Tibial nerve (tissue), 4 donors: ENCODE measurements around the gene DLG5. TPM values are rescaled to one million over a fixed set of nuclear protein-coding genes. Genes with fewer than 3 reads are reported as not detected.

Experiments used
- DNase-seq, 2 donors: peaks; one replicate each; pipeline ENCODE4 v3.0.0-alpha.2; 2019; ENCODE audit warnings: low spot score in 2 of 2
- H3K27ac ChIP-seq, 4 donors: fragments of 200-600 bp; sonication (generic) in 3 of 4; one replicate each; pipeline ENCODE4 v1.5.1; 2017 to 2019; ENCODE audit warnings: mild to moderate bottlenecking in 1 of 4
- H3K27me3 ChIP-seq, 2 donors: fragments of 200-600 bp; sonication (generic) in 1 of 2; one replicate each; pipeline versions ENCODE4 v1.5.1 to v1.6.0; 2017 to 2019
- H3K36me3 ChIP-seq, 3 donors: fragments of 200-600 bp; sonication (generic); one replicate each; pipeline ENCODE4 v1.5.1; 2018 to 2019
- H3K4me1 ChIP-seq, 4 donors: fragments of 200-600 bp; sonication (generic) in 3 of 4; one replicate each; pipeline ENCODE4 v1.5.1; 2017 to 2019
- H3K4me3 ChIP-seq, 4 donors: fragments of 200-600 bp; sonication (generic) in 3 of 4; one replicate each; pipeline ENCODE4 v1.5.1; 2017 to 2019; ENCODE audit warnings: mild to moderate bottlenecking in 1 of 4, moderate library complexity in 1 of 4
- H3K9me3 ChIP-seq, 4 donors: fragments of 200-600 bp; sonication (generic) in 3 of 4; one replicate each; pipeline ENCODE4 v1.5.1; 2017 to 2019
- EP300 ChIP-seq, 2 donors: sonication (generic); formaldehyde crosslinking; IDR thresholded peaks; one replicate each; pipeline ENCODE4 v1.6.1; 2017; ENCODE audit warnings: antibody characterized with exemption in 2 of 2, mild to moderate bottlenecking in 1 of 2
- POLR2A ChIP-seq, 2 donors: fragments of 450-650 bp; IDR thresholded peaks; one replicate each; pipeline ENCODE4 v1.6.1; 2017; ENCODE audit warnings: antibody characterized with exemption in 2 of 2, mild to moderate bottlenecking in 2 of 2, moderate library complexity in 2 of 2
- WGBS, 2 donors: methylation state at CpG; one replicate each; pipeline ENCODE4 v1.1.5; 2018; 5-methylcytosine and 5-hydroxymethylcytosine counted together
- total RNA-seq, 4 donors: library from RNA; depleted of rRNA; stranded (reverse); fragments of >200 nt; gene quantifications; one replicate each; pipeline ENCODE4 v1.1.0, GENCODE V29; 2016
- TF ChIP-seq, protein P1 (sequence below), 5 experiments: fragments of 200-600 bp in 3 of 5; fragments of 450-650 bp in 2 of 5; sonication (generic) in 3 of 5; IDR thresholded peaks; one replicate each; pipeline ENCODE4 v1.5.1; 2016 to 2019; ENCODE audit warnings: antibody characterized with exemption in 5 of 5, mild to moderate bottlenecking in 3 of 5, moderate library complexity in 2 of 5

Gene DLG5
- total RNA-seq, 4 donors from 2014 or later: 33.0 to 47.7 (median 40.8) TPM

DNA sequence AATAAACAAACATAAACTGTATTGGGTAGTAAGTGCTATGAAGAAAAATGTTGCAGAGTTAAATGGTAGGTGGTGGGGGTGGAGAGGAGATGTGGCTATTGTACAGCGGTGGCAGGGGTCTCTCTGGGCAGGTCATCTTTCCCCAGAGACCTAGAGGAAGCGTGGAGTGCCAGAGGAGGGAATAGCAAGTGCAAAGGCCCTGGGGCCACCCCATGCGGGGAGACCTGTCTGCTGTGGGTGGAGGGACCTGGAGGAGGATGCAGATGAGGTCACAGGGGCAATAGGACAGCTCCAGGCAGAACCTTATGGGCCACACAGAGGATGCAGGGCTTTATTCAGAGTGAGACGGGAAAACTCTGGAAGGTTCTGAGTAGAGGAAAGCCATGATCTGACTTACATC lies 47.5 kb downstream of the DLG5 start:
- TF ChIP-seq EP300 (IDR thresholded peaks at IDR 0.05): no peak
- TF ChIP-seq POLR2A (IDR thresholded peaks at IDR 0.05): no peak
- TF ChIP-seq, protein P1, sequence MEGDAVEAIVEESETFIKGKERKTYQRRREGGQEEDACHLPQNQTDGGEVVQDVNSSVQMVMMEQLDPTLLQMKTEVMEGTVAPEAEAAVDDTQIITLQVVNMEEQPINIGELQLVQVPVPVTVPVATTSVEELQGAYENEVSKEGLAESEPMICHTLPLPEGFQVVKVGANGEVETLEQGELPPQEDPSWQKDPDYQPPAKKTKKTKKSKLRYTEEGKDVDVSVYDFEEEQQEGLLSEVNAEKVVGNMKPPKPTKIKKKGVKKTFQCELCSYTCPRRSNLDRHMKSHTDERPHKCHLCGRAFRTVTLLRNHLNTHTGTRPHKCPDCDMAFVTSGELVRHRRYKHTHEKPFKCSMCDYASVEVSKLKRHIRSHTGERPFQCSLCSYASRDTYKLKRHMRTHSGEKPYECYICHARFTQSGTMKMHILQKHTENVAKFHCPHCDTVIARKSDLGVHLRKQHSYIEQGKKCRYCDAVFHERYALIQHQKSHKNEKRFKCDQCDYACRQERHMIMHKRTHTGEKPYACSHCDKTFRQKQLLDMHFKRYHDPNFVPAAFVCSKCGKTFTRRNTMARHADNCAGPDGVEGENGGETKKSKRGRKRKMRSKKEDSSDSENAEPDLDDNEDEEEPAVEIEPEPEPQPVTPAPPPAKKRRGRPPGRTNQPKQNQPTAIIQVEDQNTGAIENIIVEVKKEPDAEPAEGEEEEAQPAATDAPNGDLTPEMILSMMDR (IDR thresholded peaks at IDR 0.05): no peak
- Histone ChIP-seq H3K9me3 (no peaks in the 10 kb centered on the region), H3K4me1 (peaks cover 0 to 32% (median 0%) of the 10 kb centered on the region in 4 donors), H3K27me3 (no peaks in the 10 kb centered on the region), H3K4me3 (no peak overlapping the region), H3K36me3 (no peaks in the 10 kb centered on the region), H3K27ac (no peak overlapping the region)
- WGBS, 2 donors: 90 to 93% methylated on average over 4 of the region's 4 CpGs
- no peak for DNase-seq

DNA sequence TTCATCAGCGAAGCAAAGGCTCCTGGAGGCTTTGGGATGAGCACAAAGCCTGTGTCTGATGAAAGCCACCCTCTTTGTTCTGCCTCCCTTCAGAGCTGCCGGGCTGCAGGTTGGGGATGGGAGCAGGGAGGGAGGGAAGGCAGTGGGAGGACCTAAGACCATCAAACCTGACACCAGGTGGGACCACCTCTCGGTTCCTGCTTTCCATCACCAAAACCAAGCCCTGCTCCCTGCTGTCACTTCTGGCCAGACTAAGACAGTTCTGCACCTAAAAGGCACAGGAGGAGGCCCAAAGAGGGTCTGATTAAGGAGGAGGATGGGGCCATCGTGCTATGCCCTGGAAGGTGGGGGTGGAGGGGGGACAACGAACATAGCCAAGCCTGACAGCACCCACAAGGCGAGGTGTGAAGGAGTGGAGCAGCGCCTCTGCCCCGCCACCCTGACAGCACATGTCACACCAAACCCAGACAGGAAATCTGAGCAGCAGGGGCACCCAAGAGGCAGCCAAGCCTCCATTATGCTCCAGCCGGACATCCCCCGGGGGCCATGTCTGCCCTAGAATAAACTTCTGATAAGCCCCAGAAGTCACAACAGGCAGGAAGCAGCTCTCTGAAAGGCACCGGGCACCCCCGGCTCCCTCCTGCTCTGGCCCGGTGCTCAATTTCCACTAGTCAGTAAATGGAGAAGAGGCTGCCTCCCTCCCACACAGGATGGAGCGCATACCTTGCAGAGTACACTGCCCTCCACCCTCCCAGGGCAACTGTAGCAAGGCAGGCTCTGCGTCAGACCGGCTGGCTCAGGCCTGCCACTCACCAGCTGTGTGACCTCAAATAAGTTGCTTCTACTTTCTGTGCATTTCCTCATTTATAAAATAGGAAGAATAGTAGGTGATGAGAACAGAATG lies 48.9 kb downstream of the DLG5 start:
- no peak for DNase-seq
- WGBS, 2 donors: 48 to 50% methylated on average over 15 to 16 of the region's 16 CpGs
- TF ChIP-seq EP300 (IDR thresholded peaks at IDR 0.05) (no peak), POLR2A (IDR thresholded peaks at IDR 0.05) (no peak)
- TF ChIP-seq, protein P1 (IDR thresholded peaks at IDR 0.05): no peak
- H3K27me3 ChIP-seq: no peaks in the 10 kb centered on the region
- no peaks in the 10 kb centered on the region for H3K9me3 ChIP-seq
- H3K4me1 ChIP-seq: peaks cover 0 to 42% (median 6%) of the 10 kb centered on the region in 4 donors
- no peak overlapping the region for H3K4me3 ChIP-seq
- no peak overlapping the region for H3K27ac ChIP-seq
- H3K36me3 ChIP-seq: no peaks in the 10 kb centered on the region

DNA sequence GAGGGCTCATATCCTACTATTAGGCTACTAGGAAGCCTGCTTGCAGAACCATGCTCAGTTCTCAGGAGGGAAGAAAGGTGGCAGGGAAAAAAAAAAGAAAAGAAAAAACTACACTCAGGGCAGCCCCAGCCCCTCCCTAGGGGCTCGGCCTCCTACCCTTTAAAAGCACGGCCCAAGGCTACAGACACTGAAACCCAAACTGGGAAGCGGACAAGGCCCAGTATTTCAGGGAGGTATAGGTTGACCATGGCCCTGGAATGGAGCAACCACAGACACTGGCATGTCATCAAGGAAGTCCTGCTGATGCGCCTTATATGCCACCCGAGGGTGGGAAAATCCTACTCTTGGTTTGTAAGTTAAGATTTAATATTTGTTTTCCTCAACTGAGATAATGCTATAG lies 50.8 kb downstream of the DLG5 start:
- no peaks in the 10 kb centered on the region for H3K27me3 ChIP-seq
- H3K9me3 ChIP-seq: no peaks in the 10 kb centered on the region
- no peak for DNase-seq
- no peak overlapping the region for H3K4me3 ChIP-seq
- H3K4me1 ChIP-seq: peaks cover 0 to 49% (median 10%) of the 10 kb centered on the region in 4 donors
- H3K36me3 ChIP-seq: no peaks in the 10 kb centered on the region
- 88 to 89% methylated on average over 5 of the region's 5 CpGs for WGBS, 2 donors
- no peak for TF ChIP-seq POLR2A (IDR thresholded peaks at IDR 0.05)
- TF ChIP-seq EP300 (IDR thresholded peaks at IDR 0.05): no peak
- TF ChIP-seq, protein P1 (IDR thresholded peaks at IDR 0.05): no peak
- H3K27ac ChIP-seq: no peak overlapping the region

DNA sequence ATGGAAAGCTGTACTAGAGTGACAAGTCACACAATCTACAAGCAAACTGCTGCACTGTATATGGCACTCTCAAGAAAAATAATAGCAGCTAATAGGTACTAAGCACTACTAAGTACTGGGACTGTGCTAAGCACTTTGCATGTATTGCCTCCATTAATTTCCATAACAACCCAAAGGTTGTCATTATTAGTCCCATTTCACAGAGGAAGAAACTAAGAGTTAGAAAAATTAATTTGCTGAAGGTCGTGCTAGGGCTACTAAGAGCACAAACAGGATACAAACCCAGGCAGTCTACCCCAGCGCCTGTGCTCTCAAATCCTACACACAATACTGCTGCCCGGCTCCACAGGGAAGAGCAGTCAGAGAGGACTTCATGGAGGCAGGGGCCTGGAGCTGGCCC lies 51.7 kb downstream of the DLG5 start:
- no peaks in the 10 kb centered on the region for H3K36me3 ChIP-seq
- H3K27ac ChIP-seq: no peak overlapping the region
- peaks cover 0 to 56% (median 10%) of the 10 kb centered on the region in 4 donors for H3K4me1 ChIP-seq
- TF ChIP-seq POLR2A (IDR thresholded peaks at IDR 0.05) (no peak), EP300 (IDR thresholded peaks at IDR 0.05) (no peak)
- TF ChIP-seq, protein P1 (IDR thresholded peaks at IDR 0.05): no peak
- DNase-seq: no peak
- no peak overlapping the region for H3K4me3 ChIP-seq
- 89 to 97% methylated on average over 3 of the region's 3 CpGs for WGBS, 2 donors
- H3K9me3 ChIP-seq: no peaks in the 10 kb centered on the region
- H3K27me3 ChIP-seq: no peaks in the 10 kb centered on the region
